NCI-H2029 treated with DMSO at 0.1 percent for 48 hours (cell line): ENCODE results near the gene OR1C1.
"Not testable (repeated sequence)": the region's sequence is repeated elsewhere in the genome, so short reads cannot be mapped to it uniquely, and the experiment has no call there.

Experiments
- DNase-seq: peaks from one replicate; lab custom pipeline; 2025; lab: John Stamatoyannopoulos, UW

The OR1C1 gene, protein sequence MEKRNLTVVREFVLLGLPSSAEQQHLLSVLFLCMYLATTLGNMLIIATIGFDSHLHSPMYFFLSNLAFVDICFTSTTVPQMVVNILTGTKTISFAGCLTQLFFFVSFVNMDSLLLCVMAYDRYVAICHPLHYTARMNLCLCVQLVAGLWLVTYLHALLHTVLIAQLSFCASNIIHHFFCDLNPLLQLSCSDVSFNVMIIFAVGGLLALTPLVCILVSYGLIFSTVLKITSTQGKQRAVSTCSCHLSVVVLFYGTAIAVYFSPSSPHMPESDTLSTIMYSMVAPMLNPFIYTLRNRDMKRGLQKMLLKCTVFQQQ

DNA sequence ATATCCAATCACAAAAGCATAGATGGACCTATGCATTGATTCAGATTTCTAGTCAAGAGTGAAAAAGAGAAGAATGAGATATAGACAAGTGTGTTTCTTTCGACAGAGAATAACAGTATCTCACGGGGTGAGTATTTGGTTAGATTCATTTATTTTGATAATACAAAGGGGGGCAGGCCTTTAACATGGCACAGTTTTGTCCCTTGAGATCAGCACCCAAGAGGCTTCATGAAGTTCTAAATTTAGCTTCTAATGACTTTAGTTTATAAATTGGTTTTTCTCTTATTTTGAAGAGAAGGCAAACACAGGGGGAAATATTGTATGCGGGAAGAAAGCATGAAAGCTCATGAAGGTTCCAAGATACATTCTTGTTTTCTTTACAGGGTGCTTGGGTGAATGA, at the start of gene OR1C1:
Gene OR1C1, minus strand, starts transcription at position 101 of the 400 bp plus-strand sequence. CDS start 2,150 bp downstream, outside the sequence.
- no peak for DNase-seq

DNA sequence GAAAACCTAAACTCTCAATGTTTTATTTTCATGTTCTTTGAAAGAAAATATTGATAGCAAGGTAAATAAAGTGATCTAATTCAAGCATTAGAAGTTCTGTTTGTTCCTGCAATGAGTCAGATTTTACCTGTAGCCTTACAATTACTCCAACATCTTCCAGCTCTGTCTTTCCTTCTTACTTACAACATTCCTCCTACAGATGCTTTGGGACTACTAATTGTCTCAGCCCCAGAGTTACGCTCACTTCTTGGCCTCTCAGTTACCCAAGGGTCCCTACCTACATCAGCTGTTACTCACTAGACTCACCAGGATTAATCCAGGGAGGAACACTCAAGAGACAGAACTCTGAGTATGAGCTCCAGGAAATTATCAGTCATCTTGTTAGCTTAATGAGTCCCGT, 37.2 kb upstream of the OR1C1 start:
- no peak for DNase-seq

DNA sequence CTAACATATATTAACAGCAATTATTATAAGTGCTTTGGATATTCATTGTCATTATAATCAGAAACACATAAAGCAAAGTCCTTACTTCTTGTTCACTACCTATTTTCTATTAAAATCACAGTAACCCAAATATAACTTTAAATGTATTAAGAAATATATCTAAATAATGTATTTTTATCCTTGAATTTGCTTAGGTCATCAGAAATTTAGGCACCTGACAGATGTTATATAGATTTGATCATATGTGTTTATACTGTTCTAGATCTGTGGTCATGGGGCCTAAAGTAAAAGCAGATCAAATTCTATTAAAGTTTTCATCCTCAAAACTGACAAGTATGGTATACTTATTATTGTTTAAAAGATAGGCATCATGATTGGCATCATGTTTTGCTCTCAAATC, 9.2 kb upstream of the OR1C1 start:
- DNase-seq: no peak

DNA sequence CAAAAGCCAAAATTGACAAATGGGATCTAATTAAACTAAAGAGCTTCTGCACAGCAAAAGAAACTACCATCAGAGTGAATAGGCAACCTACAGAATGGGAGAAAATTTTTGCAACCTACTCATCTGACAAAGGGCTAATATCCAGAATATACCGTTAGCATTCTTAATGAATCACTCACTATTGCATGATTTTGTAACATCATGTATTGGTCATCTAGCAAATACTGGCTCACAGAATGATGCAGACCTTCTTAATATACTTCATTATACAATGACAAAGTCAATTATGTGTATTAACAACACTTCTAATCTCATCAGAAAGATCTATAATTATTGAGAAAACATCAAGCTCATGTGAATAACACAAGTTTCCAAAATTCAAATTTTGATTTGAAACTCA, 6.0 kb downstream of the OR1C1 start:
- not testable (repeated sequence) for DNase-seq

DNA sequence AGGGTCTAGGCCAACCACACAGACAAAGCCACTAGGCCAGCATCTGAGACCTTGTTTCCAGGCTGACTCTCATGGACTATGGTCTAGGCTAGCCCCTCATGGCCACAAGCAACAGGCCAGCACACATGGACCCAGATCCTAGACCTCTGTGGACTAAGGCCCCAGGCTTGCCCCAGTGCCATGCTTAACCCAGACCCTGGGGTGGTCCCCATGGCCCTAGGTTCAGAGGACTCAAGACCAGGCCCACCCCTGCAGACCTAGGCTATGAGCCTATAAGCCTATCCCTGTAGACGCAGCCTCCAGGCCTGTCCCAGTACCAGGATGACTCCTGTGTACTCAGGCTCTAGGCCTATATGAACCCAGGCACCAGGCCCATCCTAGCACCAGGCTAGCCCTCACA, 10.5 kb downstream of the OR1C1 start:
- no peak for DNase-seq

DNA sequence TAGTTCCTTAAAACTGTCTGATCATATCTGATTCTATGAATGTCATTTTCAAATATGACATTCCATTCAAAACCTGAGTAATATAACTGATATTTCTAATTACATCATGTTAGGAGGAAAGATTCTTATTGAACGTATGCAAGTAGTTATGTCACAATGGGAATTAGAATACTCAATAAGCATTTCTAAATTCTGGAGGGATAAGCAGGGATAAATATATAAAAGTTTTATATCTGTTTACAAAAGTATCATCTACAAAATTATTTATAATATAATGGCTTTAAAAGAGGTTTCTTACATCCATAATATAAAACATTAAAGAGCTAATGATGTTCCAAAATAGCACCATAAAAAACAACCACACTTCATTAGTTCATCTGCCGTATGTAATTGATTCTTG, 12.3 kb downstream of the OR1C1 start, which contains the start of gene OR14A2:
Gene OR14A2, minus strand, starts transcription at position 101 of the 400 bp plus-strand sequence.
- DNase-seq: no peak

DNA sequence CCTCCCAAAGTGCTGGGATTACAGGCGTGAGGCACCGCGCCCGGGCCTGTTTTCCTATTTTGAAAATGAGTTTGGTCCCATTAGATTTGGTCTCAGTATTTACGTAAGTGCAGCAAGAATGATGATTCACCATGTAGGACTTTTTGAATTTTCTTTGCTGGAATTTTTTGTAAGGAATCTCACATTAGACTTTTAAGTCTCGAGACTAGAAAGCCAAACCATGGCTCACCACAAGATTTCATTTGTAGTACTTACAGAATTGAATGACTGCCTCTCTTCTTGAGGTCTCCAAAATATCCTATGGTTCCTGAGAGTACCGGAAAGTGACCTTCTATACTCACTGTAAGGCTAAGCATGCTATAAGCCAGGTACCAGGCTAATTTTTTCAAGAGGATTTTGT, 12.7 kb downstream of the OR1C1 start:
- DNase-seq: no peak

DNA sequence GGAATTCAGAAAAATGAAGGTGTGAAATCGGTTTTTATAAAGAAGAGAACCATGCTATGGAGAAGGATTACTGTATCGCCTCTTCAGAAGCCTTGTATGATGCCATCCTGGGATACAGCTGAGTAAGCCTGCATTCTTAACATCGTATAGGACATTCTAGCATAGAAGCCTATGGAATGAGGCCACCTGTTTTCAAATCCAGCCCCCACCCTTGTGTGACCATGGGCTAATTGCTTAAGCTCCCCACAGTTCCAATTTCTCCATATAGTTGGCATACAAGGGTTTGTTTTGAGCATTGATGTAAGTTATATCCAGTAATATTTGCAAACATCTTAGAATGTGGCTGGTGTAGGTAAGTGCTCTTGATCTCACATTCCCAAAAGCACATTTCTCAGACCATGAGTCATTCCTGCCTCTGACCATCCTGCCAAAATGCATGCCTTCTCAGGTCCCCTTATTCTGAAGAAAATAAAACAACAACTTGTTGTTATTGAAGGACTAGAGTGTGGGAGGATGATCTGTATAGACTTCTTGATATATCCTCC, 13.9 kb downstream of the OR1C1 start:
- DNase-seq: no peak

DNA sequence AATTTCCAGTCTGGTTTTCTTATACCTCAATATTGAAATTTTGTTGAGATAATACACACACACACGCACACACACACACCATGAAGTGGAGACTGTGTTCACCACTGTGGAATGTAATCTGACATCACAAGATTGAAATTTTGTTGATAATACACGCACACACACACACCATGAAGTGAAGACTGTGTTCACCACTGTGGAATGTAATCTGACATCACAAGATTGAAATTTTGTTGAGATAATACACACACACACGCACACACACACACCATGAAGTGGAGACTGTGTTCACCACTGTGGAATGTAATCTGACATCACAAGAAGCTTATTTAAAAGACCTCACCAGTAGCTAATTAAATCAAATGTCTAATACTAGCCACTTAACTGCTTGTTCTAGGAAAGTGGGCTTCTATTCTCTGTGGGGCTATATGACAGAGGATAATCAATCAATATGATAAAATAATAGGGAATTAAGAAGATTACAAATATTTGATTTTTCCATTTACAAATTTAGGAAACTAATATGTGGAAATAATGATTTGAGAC, 18.1 kb downstream of the OR1C1 start:
- not testable (repeated sequence) for DNase-seq

DNA sequence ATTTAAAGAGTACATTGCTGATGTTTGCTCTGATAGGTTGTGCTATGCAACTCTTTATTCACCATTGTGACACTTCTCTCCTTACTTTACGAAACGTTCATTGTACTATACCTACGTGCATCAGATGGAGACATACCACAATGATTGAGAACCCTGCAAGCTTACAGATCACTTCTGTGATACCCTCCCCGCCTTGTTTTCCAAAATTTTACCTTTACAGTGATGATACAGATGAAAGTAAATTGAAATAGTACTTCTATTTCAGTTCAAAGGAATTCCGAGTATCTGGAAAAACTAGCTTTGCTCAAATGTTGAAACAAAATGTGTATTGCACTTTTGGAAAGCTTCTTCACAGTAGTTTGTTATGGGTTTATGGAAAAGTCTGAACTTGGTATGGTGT, 18.6 kb downstream of the OR1C1 start:
- DNase-seq: no peak

DNA sequence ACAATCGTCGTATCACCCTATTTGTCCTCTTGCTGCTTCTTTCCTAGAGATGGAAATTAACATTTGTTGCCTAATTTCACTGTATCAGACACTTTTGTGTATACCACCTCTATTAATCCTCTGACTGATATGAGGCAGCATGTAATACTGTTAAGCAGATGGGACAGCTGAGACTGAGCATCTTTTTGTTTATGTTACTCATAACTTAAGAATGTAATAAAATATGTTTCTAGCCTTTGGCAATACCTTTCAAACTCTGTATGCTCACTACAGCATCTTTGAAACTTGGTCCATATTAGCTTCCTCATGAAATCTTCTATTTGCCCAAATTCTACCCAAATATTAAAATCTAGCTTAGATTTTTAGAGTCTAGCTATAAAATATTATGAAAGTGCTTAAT, 19.6 kb downstream of the OR1C1 start:
- no peak for DNase-seq

DNA sequence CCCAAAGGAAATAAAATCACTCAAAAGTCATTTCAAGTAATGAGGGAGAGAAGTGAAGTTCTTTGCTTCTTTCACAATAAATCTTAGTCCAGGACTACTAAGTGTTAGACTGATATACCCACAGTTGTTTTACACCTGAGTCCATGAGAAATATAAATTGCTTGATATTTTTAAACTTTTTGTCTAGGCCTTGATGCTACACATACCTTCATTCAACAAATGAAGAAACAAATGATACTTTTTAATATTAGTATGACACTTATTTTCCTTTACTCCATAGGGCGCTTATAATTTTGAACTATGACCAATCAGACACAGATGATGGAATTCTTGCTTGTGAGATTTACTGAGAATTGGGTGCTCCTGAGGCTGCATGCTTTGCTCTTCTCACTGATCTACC, 22.0 kb downstream of the OR1C1 start, which contains the start of gene OR14K1:
Gene OR14K1, plus strand, starts transcription at position 301 of the 400 bp plus-strand sequence. Its CDS starts 0 bp downstream, at position 301.
- DNase-seq: no peak

DNA sequence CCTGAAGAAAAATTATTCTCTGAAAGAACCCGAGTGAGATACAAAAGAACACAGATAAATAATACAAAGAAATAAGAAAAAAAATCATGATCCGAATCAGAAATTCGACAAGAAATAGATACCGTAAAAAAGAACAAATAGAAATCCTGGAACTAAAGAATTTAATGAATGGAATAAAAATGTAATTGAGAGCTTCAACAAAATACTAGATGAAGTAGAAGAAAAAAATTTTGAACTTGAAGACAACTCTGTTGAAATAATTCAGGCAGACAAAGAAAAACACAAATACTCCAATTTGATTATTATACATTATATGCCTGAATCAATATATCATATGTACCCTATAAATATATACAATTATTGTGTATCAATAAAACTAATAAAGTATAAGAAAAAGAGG, 39.1 kb downstream of the OR1C1 start:
- no peak for DNase-seq

DNA sequence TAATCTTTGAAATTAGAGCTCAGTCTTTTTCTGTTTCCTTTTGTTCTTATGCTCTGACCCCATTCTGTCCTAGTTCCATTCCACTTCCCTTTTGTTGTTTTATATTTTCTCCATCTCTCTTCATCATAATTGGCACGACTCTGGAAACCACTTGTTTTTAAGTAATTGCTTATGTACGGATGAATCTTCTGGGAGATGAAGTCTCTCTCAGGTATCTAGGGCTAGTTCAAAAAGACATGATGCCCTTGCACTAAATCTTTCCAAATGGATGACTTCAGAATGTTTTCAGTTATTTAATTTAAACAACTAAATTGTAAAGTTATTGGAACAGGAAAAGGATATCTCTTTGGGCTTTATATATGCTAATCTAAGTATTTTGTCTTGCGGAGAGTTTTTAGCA, 43.8 kb downstream of the OR1C1 start, which contains the start of gene OR6F1:
Gene OR6F1, minus strand, starts transcription at position 101 of the 400 bp plus-strand sequence. CDS start 3,891 bp downstream, outside the sequence.
- no peak for DNase-seq

DNA sequence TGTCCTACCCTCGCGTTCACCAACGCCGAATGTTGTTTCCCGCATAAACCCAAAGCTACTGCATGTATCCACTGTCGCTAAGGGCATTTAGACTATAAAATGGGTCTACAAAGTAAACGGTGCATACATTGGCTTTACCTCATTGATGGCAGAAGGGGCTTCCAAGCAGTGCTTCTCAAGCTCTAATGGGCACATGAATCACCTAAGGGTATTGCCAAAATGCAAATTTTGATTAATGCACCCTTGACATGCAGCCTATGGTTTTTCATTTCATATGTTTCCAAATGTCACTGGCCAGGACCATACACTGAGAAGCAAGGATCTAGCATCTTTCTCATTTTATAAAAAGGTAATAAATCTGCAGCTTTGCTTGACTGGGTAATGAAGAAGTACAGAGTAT, 46.6 kb downstream of the OR1C1 start:
- no peak for DNase-seq

DNA sequence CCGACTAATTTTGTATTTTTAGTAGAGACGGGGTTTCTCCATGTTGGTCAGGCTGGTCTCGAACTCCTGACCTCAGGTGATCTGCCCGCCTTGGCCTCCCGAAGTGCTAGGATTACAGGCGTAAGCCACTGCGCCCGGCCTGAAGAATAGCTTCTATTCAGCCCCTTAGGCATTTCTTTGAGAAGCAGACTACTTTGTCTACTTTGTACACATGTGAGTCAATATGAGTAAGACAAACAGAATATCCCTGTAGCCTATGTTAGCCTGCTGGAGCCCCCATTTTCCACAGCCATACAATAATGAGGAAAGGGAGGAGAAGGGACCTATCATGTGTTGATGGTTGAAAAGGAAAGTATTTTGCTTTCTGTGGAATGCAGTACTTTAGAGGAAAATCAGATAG, 49.7 kb downstream of the OR1C1 start:
- not testable (repeated sequence) for DNase-seq
